Left ventricle myocardium inferior (tissue), 1 donor: ENCODE measurements around the gene AGAP1. TPM values are rescaled to one million over a fixed set of nuclear protein-coding genes. Genes with fewer than 3 reads are reported as not detected.

ENCODE experiments used
- DNase-seq: peaks from one replicate; pipeline ENCODE4 v3.0.0-alpha.2; 2020
- H3K27ac ChIP-seq: fragments of 200-600 bp; replicated peaks from 2 replicates; pipeline ENCODE4 v1.8.0; 2021
- H3K27me3 ChIP-seq: fragments of 200-600 bp; 2 replicates; pipeline ENCODE4 v1.8.0; 2021; ENCODE audit warnings: low read depth
- H3K36me3 ChIP-seq: fragments of 200-600 bp; 2 replicates; pipeline ENCODE4 v1.8.0; 2021
- H3K4me1 ChIP-seq: fragments of 200-600 bp; 2 replicates; pipeline ENCODE4 v1.8.0; 2021
- H3K4me3 ChIP-seq: fragments of 200-600 bp; 2 replicates; pipeline ENCODE4 v1.8.0; 2021; ENCODE audit warnings: mild to moderate bottlenecking, moderate library complexity
- H3K9me3 ChIP-seq: fragments of 200-600 bp; replicated peaks from 2 replicates; pipeline ENCODE4 v1.8.0; 2021
- CTCF ChIP-seq: fragments of 200-600 bp; IDR thresholded peaks from 2 replicates; pipeline ENCODE4 v1.8.0; 2021; ENCODE audit warnings: antibody characterized with exemption, mild to moderate bottlenecking, borderline replicate concordance
- intact Hi-C: fragments of 100-400 bp; cut with micrococcal nuclease; formaldehyde crosslinking; loops from one replicate; pipeline ENCODE4 v1.11.0; 2022
- total RNA-seq: library from RNA; stranded (reverse); fragmentation: NEBNext Ultra II Directional; extraction: Animal tissue kit (Norgen Biotek cat#: 25700); gene quantifications from one replicate; pipeline ENCODE4 v1.2.1, GENCODE V29; 2021
- donor health status: DM: no; HTN: yes; CAD: no; lungs with severe emphysema.

AGAP1 gene
- total RNA-seq, 1 donor from 2014 or later: 18.1 TPM

- H3K4me1 ChIP-seq: no peaks in the 10 kb centered on the region
- no peak for TF ChIP-seq CTCF
- H3K9me3 ChIP-seq: no peaks in the 10 kb centered on the region
- DNase-seq: no peak
- no peaks in the 10 kb centered on the region for H3K27me3 ChIP-seq
- intact Hi-C loops: no loop called here
- H3K27ac ChIP-seq: no peak overlapping the region
- H3K36me3 ChIP-seq: no peaks in the 10 kb centered on the region
- H3K4me3 ChIP-seq: no peak overlapping the region
Measured at GRCh38 chr2:235950473-235950809, 456.6 kb downstream of the AGAP1 start.

GRCh38 chr2:235951493-235951892 lies 457.6 kb downstream of the AGAP1 start:
- Histone ChIP-seq H3K27ac (no peak overlapping the region), H3K27me3 (no peaks in the 10 kb centered on the region), H3K4me1 (no peaks in the 10 kb centered on the region), H3K9me3 (no peaks in the 10 kb centered on the region), H3K36me3 (no peaks in the 10 kb centered on the region), H3K4me3 (no peak overlapping the region)
- no peak for TF ChIP-seq CTCF
- intact Hi-C loops: no loop called here
- DNase-seq: no peak

DNA sequence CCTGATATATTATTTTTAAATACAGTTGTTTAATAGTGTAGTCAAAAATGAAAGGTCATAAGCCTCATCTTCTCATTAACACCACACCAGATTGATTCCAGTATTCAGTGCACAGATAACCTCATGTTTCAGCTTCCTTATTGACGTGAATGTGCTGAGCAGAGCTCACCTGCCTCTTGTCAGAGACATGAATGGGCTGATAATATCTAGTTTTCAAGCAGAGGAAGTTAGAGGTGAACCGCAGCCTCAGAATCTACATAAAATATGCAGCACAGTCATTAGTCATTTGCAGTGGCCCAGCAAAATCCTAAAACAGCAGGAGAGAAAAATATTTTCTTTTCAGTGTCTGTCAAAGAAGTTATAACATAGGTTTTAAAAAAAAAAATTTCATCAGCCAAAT lies 458.1 kb downstream of the AGAP1 start:
- Histone ChIP-seq H3K4me3 (no peak overlapping the region), H3K27ac (no peak overlapping the region), H3K9me3 (no peaks in the 10 kb centered on the region), H3K4me1 (no peaks in the 10 kb centered on the region), H3K36me3 (no peaks in the 10 kb centered on the region), H3K27me3 (no peaks in the 10 kb centered on the region)
- no peak for DNase-seq
- intact Hi-C loops: no loop called here
- no peak for TF ChIP-seq CTCF

DNA sequence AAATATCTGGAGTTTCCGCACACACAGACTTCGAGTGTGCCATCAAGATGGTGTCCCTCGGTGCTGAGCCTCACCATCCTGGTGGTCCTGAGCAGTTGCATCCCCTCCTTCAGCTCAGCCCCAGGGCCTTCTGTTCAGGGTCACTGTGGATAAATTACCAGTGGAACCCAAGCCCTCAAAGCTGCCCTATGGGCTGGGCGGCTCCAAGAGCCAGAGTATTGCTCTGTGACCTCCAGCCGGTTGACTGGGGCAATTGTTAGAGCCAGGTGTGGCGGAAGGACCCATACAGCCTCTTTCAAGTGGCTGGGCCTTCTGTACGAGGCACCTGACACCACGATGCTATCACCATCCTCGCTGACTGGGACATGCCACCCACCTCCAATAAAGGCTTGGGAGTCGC lies 458.9 kb downstream of the AGAP1 start:
- TF ChIP-seq CTCF: no peak
- no peaks in the 10 kb centered on the region for H3K4me1 ChIP-seq
- H3K27me3 ChIP-seq: no peaks in the 10 kb centered on the region
- no peak overlapping the region for H3K27ac ChIP-seq
- intact Hi-C loops: no loop called here
- DNase-seq: no peak
- no peak overlapping the region for H3K4me3 ChIP-seq
- H3K9me3 ChIP-seq: no peaks in the 10 kb centered on the region
- no peaks in the 10 kb centered on the region for H3K36me3 ChIP-seq

- no peaks in the 10 kb centered on the region for H3K27me3 ChIP-seq
- no peak for TF ChIP-seq CTCF
- H3K9me3 ChIP-seq: no peaks in the 10 kb centered on the region
- H3K27ac ChIP-seq: no peak overlapping the region
- no peak overlapping the region for H3K4me3 ChIP-seq
- DNase-seq: no peak
- H3K36me3 ChIP-seq: peaks cover 3% of the 10 kb centered on the region
- no peaks in the 10 kb centered on the region for H3K4me1 ChIP-seq
- intact Hi-C loops: no loop called here
Measured at GRCh38 chr2:235954281-235954680, 460.4 kb downstream of the AGAP1 start.
